HUDEP-2 (cell line): ENCODE measurements around the gene CARD9.
A peak's percentile ranks its signal among the peaks of the same experiment; 100 is the strongest.

Source experiments
- DNase-seq, 76 experiments: peaks; one replicate each; lab custom pipeline; 2025; ENCODE audit not compliant: unreplicated experiment in 76 of 76; lab: John Stamatoyannopoulos, UW

CARD9 gene

DNA sequence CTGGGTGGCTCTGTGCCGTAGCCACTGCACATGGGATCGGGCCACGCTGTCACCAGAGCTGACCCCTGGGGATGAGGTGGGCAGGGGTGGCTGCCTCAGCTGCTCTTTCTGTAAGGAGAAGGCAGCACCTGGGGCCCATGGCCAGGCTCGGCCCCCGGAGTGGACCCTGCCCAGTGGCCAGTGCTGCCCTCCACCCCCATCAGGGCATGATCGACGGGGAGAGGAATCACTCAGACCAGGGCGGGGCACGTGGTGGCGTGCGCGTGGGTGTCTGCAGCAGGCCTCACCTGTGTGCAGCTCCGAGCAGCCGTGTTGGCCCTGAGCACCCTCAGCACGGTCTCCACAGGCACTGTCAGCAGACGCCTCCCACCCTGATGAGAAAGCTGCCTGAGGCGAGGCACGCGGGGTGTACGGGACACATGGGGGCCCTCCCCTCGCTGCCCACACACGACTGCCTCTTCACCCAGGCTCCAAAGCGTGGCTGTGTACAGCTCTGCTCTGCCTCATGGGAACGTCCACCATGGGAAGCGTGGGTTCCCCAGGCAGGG, 8.6 kb upstream of the CARD9 start:
- no peak for DNase-seq

GRCh38 chr9:136381311-136381710, 7.8 kb upstream of the CARD9 start:
- no peak for DNase-seq

- no peak for DNase-seq
Measured at GRCh38 chr9:136380381-136380780, 6.9 kb upstream of the CARD9 start.

DNA sequence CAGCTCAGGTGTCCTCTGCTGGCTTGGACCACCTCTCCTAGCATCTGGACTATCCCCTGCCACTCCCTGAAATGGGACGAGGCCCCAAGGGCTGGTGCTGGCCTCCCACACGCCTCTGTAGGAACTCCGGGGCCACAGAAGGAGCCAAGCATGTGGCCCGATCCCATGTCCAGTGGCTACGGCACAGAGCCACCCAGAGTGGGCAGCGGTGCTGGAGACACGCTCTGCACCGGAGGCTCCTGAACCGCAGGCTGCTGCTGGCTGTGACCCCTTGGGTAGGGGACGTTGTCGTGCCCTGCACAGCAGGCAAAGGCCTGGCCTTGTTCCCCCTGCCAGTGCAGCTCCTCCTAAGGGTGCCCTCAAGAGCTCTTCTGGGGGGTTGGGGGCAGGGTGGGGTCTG, 6.4 kb upstream of the CARD9 start:
- no peak for DNase-seq

GRCh38 chr9:136379401-136379800, 5.9 kb upstream of the CARD9 start:
- no peak for DNase-seq

DNA sequence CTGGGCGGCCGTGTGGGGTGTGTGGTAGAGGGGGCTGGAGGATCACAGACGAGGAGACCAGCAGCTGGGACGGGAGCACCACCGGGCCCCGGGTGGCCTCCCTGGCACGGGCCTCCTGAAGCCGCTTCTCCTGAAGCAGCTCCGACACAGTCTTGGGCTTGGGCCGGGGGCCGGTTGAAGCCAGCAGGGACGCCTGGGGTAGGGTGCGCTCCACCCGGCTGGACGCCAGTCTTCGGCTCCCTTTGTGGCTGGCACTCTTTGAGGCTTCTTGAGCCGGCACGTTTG, 5.5 kb upstream of the CARD9 start:
- DNase-seq, result no peak

GRCh38 chr9:136378170-136379002, 4.9 kb upstream of the CARD9 start:
- DNase-seq, result no peak

- no peak for DNase-seq
Measured at GRCh38 chr9:136377341-136378169, 4.1 kb upstream of the CARD9 start.

DNA sequence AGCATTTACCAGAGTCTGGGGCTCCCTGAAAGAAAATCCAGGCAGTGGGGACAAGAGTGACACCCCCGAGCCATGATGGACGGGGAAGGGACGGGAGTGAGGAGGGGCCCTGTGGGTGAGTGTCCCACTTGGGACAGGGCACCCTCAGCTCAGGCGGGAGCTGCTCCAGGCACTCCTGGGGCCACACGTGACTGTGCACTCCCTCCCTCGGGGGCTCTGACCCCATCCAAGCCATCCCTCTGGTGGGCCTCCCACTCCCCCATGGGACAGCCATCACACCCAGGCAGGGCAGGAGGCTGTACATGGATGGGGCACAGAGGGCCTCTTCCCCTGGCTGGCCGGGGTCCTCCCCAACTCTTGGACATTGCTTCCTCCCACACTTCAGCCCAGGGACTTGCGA, 3.0 kb upstream of the CARD9 start:
- DNase-seq, result no peak

- no peak for DNase-seq
Measured at GRCh38 chr9:136375096-136375495, 1.6 kb upstream of the CARD9 start.

- DNase-seq, result no peak
Measured at GRCh38 chr9:136374183-136374575, 710 bp upstream of the CARD9 start.

DNA sequence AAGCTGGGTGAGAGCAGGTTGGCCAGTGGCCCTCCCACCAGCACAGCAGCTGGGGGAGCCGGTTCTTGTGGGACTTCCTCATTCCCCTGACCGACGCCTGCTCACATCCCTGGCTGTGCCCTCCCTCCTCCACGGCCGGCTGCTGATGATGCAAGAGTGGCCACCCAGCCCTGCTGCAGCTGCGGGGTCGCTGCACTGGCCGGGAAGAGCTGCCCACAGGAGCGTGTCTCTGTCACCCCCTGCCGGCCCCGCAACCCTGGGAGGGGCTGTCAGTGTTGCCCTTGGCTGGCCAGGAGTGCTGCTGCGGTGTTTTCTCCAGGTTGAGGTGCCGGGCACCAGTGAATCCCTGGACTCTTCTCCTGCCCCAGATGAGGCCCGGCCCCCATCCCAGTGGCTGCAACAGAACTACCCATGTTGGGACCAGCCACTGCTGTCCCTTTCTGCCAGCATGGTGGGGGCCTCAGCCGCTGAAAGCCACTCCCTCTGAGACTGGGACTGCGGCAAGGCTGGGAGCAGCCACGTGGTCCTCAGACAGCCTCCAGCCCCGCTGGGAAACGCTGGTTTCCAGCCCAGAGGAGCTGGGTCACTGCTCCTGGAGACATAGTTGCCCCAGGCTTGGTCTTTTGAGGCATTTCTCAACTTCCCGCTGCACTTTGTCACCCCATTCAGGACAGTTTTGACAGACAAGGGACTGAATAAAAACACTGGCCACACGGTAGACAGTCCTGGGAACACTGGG, 739 bp downstream of the CARD9 start:
- DNase-seq, result peak in 9 of 76 experiments; percentile 5 to 41 (median 11)

DNA sequence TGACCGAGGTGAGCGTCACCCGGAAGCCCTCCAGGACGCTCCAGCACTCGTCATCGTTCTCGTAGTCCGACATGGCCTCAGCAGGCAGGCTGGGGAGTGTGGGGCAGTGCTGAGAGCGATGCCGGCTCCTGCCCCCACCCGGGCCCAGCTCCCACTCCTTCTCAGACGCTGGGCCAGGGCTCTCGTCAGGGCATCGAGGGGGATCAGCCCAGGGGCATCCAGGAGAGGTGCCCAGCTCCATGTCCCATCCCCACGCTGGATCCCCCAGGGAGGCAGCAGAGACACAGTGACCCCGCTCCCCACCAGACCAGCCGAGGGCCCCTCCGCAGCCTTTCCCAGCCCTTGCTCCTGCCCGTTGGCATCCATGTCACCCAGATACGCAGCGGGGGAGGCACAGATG, 1.5 kb downstream of the CARD9 start:
- DNase-seq, result no peak

GRCh38 chr9:136371533-136371880, 2.0 kb downstream of the CARD9 start:
- no peak for DNase-seq

- no peak for DNase-seq
Measured at GRCh38 chr9:136370687-136371532, 2.6 kb downstream of the CARD9 start.

DNA sequence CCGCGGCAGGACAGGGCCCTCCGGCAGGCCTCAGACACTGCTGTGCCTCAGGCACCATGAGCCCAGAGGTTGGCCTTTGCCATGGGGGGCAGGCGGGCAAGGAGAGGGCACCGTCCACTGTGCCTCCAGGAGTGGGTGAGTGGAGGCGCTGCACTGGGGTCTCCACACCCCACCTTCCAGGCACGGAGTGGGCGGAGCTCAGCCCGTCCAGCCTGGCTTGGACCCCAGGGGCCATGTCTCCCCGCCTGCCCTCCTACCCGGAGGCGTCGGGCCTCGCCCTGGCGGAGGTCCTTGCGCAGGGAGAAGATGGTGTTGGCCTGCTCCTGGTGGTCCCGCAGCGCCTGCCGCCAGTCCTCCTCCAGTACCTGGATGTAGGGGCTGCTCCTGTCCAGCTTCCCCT, 3.4 kb downstream of the CARD9 start:
- no peak for DNase-seq

DNA sequence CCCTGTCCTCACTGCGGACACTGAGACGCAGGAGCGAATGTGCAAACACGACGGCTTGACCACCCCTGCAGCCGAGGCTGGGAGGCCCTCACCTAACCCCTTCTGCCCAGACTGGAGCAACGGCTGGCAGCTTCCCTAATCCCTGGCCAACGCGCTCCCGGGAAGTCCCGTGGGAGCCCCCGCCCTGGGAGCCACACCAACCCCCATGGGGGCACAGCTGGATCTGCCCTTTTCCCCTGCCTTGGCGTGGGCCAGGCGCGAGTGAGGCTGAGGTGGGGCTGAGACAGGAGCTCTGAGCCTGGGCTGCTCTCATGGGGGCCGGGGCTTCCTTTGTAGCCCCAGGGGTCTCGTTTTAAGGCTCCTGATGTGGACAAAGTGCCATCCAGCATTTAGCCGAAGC, 5.3 kb downstream of the CARD9 start:
- DNase-seq, result no peak

- DNase-seq, result no peak
Measured at GRCh38 chr9:136367296-136368145, 5.9 kb downstream of the CARD9 start.

- no peak for DNase-seq
Measured at GRCh38 chr9:136366826-136367225, 6.6 kb downstream of the CARD9 start.
